Memory B cell (primary cell): ENCODE results near the gene MTUS2.

Experiments used
- ATAC-seq: fragments of 150-1000 bp; cut with Tn5 transposase; 2 replicates; pipeline ENCODE4 v1.10.0; 2021; ENCODE audit warnings: low read depth, mild to moderate bottlenecking, moderate library complexity
- DNase-seq, 2 donors: peaks; one replicate each; pipeline ENCODE4 v3.0.0; 2022; ENCODE audit warnings: low spot score in 2 of 2
- H3K27ac Mint-ChIP-seq: one replicate; pipeline ENCODE4 v1.8.0; 2022; ENCODE audit warnings: mild to moderate bottlenecking, moderate library complexity, mixed read lengths
- H3K27me3 Mint-ChIP-seq: one replicate; pipeline ENCODE4 v1.8.0; 2022; ENCODE audit warnings: mixed read lengths
- H3K36me3 Mint-ChIP-seq: one replicate; pipeline ENCODE4 v1.8.0; 2022; ENCODE audit warnings: mild to moderate bottlenecking, mixed read lengths
- H3K4me1 Mint-ChIP-seq: one replicate; pipeline ENCODE4 v1.8.0; 2022; ENCODE audit warnings: mixed read lengths
- H3K4me3 Mint-ChIP-seq: one replicate; pipeline ENCODE4 v1.8.0; 2022; ENCODE audit warnings: mild to moderate bottlenecking, moderate library complexity, mixed read lengths
- H3K9me3 Mint-ChIP-seq: one replicate; pipeline ENCODE4 v1.8.0; 2022; ENCODE audit warnings: mixed read lengths

Gene MTUS2

DNA sequence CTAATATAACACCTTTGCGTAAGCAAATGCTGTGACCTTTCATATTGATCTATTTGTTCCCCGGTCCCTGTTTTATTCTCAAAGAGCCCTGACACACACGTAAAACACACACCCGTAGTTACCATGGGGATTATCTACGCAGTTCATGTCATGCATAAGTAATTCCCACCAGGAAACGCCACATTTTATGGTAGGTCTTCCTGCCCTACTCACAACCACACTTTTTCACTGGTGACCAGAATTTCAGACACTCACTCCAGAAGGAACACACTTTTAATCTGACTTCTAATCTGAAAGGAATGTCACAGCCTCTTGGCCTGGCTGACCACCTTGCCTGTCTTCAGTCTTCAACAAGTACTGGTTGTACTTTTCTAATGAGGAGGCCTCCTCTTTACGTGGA lies 728.6 kb downstream of the MTUS2 start:
- peaks cover 45% of the 10 kb centered on the region for H3K36me3 Mint-ChIP-seq
- no peak overlapping the region for H3K27ac Mint-ChIP-seq
- DNase-seq, result no peak
- no peaks in the 10 kb centered on the region for H3K27me3 Mint-ChIP-seq
- H3K4me1 Mint-ChIP-seq, result peaks cover 8% of the 10 kb centered on the region
- no peaks in the 10 kb centered on the region for H3K9me3 Mint-ChIP-seq
- ATAC-seq, result no peak
- no peak overlapping the region for H3K4me3 Mint-ChIP-seq

DNA sequence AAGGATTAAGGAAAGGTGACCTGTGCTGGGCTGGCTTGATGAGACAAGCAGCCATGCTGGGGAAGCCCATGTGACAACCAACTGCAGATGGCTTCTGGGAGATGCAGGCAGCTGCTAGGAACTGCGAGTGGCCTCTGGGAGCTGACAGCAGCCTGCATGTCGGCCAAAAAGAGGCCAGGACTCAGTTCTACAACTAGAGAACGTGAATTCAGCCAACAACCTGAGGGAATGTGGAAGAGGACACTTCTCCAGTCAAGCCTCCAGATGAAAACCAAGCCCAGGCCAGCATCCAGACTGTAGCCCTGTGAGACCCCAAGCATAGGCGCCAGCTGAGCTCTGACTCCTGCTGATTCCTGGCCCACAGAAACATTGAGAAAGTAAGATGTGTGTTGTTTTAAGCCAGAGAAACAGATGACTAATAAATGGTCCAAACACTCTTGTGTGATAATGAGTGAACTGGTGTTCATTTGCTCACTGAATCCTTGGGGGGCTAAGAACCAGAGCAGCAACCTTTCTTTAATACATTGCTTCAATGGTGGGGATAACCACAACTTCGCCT lies 730.4 kb downstream of the MTUS2 start:
- H3K36me3 Mint-ChIP-seq, result peaks cover 41% of the 10 kb centered on the region
- H3K9me3 Mint-ChIP-seq, result no peaks in the 10 kb centered on the region
- no peaks in the 10 kb centered on the region for H3K27me3 Mint-ChIP-seq
- ATAC-seq (no peak), DNase-seq (no peak)
- no peak overlapping the region for H3K4me3 Mint-ChIP-seq
- H3K27ac Mint-ChIP-seq, result no peak overlapping the region
- peaks cover 5% of the 10 kb centered on the region for H3K4me1 Mint-ChIP-seq

DNA sequence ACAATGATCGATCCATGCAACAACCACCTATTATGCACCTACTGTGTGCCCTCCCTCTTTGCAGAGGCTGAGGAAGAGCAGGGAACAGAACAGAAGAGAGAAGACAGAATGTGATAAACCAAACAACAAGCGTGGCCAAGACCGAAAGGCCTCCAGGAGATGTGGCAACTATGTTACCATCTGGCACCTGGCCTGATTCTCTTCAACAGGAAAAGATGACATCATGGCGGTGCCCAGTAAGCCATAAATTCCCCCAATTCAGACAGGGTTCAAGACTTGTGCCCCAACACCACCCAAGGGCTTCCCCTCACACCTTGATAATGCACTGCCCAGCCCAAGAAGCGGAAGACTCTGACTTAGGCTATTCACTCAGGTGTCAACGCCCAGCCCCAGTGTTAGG lies 731.1 kb downstream of the MTUS2 start:
- no peaks in the 10 kb centered on the region for H3K27me3 Mint-ChIP-seq
- H3K9me3 Mint-ChIP-seq, result no peaks in the 10 kb centered on the region
- no peak overlapping the region for H3K27ac Mint-ChIP-seq
- DNase-seq (no peak), ATAC-seq (no peak)
- no peak overlapping the region for H3K4me3 Mint-ChIP-seq
- peaks cover 39% of the 10 kb centered on the region for H3K36me3 Mint-ChIP-seq
- peaks cover 5% of the 10 kb centered on the region for H3K4me1 Mint-ChIP-seq
